KOPT-K1 (cell line): Measurements from ENCODE around the gene MCRS1.
"Not testable (repeated sequence)": the region's sequence is repeated elsewhere in the genome, so short reads cannot be mapped to it uniquely, and the experiment has no call there.

Source experiments
- H3K27ac ChIP-seq: fragments of 200-600 bp; sonication (generic); 2 replicates; pipeline ENCODE4 v1.5.1; 2016; ENCODE audit warnings: antibody characterized with exemption, mild to moderate bottlenecking, low read depth, low read length; ENCODE audit not compliant: poor library complexity, severe bottlenecking
- H3K36me3 ChIP-seq: fragments of 200-600 bp; sonication (generic); 2 replicates; pipeline ENCODE4 v1.5.1; 2017; ENCODE audit warnings: antibody characterized with exemption, mild to moderate bottlenecking, low read length, moderate library complexity; ENCODE audit not compliant: insufficient read depth
- H3K9me3 ChIP-seq: fragments of 200-600 bp; sonication (generic); 2 replicates; pipeline ENCODE4 v1.5.1; 2017; ENCODE audit warnings: antibody characterized with exemption, low read length, mild to moderate bottlenecking; ENCODE audit not compliant: insufficient read depth, poor library complexity, severe bottlenecking

MCRS1 gene

DNA sequence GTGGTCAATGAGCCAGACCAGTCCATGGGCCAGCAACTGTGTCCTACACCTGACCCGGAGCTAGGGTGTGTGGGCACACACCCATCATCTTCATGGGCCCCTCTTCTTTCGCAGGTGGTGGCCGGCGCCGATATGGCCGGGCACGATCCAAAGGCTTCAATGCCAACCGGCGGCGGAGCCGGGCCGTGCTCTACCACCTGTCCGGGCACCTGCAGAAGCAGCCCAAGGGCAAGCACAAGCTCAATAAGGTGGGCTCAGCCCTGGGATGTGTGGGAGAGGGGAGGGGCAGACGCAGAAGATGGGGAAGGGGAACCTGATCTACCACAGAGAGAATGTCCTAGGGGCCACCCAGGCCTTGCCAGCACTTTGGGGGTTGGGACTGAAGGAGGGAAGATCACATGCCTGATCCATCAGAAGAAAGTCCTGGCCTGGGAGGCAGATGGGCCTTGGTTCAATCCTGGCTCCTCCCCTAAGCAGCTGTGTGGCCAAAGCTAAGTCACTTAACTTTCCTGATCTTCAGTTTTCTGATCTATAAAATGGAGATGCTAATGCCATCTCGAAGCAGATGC lies 25.3 kb downstream of the MCRS1 start:
- Histone ChIP-seq H3K36me3 (no peaks in the 10 kb centered on the region), H3K9me3 (no peaks in the 10 kb centered on the region), H3K27ac (no peak overlapping the region)

DNA sequence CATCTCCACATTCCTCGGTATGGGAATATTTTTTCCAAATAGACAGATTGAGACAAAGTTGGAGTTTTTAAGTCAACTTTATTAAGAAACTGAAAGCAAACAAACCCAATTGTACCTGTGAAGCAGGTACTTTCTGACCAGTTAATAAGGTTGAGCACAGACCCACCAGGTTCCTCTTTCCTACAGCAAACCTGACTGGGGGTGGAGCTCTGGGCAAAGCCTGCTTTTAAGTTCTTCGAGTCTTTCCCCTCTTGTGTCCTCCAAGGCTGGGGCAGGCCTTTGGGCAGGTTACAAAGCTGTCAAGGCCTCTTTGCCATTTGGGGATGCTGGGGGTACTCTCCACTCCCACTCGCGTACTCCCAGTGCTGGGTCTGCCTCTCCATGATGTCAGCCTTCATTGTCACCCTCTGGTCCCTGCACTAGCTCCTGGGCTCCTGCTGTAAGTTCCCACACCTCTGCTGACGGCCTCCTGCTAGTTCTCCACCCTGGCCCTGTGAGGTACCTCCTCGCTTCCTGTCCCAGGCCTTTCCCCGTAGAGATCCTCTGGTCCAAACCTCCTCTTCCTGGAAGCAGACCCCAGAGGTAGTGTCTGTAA lies 25.9 kb downstream of the MCRS1 start:
- Histone ChIP-seq H3K27ac (no peak overlapping the region), H3K9me3 (no peaks in the 10 kb centered on the region), H3K36me3 (no peaks in the 10 kb centered on the region)

DNA sequence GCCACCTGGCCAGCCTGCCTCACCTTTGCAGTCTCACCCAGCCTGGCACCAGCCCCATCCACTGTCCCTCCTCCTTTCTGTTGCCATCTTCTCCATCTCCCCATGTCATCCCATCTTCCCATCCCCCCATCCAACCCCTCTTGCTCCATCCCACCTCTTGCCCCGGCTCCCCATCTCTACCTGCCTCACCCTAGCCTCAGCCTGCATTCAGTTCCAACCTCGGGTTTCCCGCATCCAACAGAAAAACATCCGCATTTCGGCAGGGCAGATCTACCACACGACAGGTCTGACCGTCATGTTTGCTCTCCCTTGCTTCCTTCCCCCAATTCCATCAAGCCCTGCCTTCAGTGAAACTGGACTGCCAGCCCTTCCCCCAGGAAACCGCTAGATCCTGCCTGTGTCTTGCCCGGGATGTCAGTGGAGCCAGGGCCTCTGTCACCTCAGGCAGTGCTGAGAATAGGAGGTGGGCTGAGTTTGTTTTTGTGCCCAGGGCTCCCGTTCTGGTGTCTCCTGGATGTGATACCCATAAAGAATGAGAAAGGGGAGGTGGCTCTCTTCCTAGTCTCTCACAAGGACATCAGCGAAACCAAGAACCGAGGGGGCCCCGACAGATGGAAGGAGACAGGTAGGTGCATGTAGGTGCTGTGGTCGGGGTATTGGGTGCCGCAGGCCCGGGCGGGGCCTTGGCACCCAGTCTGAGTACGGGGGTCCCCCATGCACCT lies 26.6 kb downstream of the MCRS1 start:
- Histone ChIP-seq H3K27ac (no peak overlapping the region), H3K9me3 (no peaks in the 10 kb centered on the region), H3K36me3 (no peaks in the 10 kb centered on the region)

DNA sequence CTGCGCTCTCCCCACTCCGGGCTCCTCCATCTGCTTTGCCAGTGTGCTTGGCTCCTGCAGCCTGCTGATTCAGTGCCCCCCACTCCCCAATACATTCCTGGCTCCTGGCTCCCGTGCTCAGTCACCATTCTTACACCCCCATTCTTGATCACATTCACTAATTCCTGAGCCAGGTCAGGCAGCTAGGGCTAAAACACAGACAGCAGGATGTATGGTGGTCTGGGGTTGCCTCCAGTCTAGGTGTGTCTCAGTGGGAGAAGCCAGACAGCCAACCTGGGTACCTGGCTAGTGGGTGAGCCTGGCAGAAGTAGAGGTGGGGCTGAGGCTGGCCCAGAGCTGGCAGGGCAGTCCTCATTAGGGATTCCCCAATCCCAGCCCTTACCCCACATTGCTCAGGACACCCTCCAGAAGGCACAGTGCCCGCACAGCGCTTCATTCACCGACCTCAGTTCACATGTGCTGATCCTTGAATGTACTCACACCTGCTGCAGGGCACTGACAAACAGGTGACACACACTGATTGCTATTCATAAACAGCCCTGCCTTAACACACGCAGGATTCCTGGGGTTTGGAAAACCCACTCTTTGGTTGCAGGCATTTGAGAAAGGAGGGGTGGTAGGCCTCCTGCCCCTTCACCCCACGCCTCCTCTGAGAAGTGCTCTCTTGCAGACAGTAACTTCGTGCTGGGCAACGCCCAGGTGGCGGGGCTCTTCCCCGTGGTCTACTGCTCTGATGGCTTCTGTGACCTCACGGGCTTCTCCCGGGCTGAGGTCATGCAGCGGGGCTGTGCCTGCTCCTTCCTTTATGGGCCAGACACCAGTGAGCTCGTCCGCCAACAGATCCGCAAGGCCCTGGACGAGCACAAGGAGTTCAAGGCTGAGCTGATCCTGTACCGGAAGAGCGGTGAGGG lies 27.5 kb downstream of the MCRS1 start:
- Histone ChIP-seq H3K27ac (no peak overlapping the region), H3K36me3 (no peaks in the 10 kb centered on the region), H3K9me3 (no peaks in the 10 kb centered on the region)

DNA sequence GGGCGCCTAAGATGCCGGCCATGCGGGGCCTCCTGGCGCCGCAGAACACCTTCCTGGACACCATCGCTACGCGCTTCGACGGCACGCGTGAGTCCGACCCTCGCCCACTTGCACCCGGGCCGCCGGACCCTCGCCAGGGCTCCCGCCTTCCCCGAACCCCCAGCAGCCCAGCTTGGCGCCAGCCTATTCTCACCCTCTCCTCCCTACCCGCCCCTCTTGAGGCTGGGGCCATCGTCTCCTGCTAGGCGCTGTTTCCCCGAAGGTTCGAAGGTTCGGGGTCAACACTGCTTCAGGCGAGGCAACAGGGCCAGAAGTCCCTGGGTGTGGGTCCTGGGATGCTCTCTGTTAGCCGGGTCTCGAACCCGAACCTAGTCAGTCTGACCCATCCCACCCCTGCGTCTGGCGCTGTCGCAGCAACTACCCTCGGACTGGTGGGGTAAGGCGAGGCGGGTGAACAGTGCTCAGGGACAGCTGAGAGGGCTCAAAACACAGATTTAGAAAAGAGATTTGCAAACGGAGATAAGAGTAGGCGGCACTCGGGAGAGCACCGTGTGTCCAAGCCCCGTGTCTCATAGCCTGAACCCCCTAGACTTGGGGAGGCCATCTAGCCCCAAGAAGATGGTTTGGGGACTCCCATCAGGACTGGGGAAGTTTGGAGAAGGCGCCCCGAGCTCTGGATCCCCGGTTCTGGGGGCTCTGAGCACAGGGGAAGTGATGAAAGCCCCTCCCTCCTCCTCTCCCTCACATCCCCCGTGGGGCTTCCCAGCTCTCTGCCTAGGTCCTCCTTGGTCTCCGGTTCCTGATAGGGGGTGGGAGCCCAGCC lies 28.3 kb downstream of the MCRS1 start:
- H3K36me3 ChIP-seq, result no peaks in the 10 kb centered on the region
- H3K27ac ChIP-seq, result no peak overlapping the region
- H3K9me3 ChIP-seq, result no peaks in the 10 kb centered on the region

DNA sequence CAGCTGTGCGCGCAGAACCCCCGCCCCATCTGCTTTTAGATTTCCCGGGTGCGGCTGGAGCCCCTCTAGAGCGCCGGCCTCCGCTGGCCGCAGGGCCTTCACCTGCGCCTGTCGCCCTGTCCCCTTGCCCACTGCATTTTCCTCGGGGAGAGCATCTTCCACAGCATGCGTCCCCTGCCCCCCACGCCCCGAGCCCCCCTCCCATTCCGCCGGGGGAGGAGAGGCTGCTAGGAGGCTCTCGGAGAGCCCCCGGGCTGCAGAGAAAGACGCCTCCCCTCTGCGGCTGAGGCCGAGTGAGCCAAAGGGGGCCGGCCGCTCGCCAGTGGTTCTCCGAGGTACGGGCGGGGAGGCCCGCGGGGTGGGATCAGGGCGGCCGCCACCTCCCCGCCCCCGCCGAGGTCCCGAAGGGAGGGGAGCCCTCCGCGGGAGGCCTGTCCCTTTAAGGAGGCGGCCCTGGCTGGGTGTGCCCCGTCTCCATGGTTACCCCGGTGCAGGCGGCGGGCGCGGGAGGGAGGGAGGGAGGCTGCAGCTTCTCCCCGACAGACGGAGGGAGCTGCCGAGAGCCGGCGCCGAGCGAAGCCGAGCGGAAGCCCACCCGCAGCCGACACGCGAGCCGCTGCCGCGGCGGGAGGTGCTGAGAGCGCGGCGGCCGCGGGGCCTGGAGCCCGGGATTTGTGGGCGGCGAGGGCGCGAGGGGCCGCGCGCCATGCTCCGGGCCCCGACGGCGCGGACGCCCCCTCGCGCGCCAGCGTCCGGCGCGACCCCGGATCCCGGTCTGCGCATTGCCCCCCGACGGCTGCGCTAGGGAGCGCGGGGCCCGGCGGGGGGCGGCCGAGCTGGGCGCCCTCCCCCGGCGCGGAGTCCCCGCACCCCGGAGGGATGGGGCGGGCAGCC lies 29.2 kb downstream of the MCRS1 start, which contains the start of gene KCNH3:
TSS of gene KCNH3 (plus strand) at position 521 of the 894 bp plus-strand sequence. CDS start 387 bp downstream, outside the sequence.
- Histone ChIP-seq H3K36me3 (no peaks in the 10 kb centered on the region), H3K9me3 (no peaks in the 10 kb centered on the region), H3K27ac (no peak within 1 kb of the TSS)

DNA sequence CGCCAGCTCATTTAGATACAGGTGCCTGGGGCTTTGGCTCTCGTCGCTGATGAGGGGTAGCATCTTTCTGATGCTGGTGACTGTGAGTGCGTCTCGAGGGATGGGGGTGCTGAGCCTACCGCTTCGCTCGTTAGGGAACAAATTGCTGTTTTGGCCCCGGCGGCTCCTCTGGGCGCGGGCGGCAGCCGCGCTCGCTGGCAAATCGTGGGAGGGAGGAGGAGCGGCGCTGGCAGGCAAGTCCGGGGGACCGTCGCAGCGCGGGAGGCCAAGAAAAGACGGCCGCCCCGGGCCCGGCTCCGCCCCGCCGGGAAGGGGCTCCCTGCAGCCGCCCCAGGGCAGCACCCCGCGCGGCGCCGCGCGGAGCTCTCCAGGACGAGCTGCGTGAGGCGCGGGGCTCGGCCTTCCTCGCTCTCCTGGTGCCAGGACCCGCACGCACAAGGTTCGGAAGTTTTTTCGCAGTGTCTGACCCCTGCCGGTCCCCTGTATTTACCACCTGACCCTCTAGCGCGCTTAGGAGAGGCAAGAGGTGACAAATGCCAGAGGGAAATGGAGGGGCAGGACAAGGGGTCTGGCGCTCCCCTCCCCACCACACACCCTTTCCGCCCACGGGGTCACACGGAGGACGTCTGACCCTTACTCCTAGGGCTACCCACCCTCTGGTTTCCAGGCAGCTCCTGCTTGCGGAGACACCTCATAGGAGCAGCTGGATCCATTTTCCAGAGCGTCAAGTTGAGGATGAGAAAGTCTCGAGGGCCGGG lies 30.0 kb downstream of the MCRS1 start:
- H3K27ac ChIP-seq, result no peak overlapping the region
- no peaks in the 10 kb centered on the region for H3K9me3 ChIP-seq
- H3K36me3 ChIP-seq, result no peaks in the 10 kb centered on the region

DNA sequence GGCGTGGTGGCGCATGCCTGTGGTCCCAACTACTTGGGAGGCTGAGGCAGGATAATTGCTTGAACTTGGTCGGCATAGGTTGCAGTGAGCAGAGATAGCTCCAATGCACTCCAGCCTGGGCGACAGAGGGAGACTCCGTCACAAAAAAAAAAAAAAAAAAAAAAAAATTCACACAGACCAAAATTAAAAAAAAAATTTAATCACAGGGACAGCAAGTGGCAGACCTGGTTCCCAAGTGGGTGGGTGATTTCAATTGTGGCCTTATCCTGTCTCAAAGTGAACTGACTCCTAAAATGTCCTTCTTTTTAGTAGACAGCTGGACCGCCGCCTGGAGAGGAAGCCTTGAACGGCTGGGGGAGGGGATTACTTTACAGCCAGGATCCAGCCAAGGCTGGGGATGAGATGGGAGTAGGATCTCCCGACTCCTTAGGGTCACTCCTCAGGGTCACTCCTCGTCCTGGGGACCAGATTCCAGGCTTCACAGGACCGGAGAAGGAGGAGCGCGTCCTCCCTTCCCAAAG lies 30.7 kb downstream of the MCRS1 start:
- Histone ChIP-seq H3K36me3 (no peaks in the 10 kb centered on the region), H3K9me3 (no peaks in the 10 kb centered on the region), H3K27ac (no peak overlapping the region)

DNA sequence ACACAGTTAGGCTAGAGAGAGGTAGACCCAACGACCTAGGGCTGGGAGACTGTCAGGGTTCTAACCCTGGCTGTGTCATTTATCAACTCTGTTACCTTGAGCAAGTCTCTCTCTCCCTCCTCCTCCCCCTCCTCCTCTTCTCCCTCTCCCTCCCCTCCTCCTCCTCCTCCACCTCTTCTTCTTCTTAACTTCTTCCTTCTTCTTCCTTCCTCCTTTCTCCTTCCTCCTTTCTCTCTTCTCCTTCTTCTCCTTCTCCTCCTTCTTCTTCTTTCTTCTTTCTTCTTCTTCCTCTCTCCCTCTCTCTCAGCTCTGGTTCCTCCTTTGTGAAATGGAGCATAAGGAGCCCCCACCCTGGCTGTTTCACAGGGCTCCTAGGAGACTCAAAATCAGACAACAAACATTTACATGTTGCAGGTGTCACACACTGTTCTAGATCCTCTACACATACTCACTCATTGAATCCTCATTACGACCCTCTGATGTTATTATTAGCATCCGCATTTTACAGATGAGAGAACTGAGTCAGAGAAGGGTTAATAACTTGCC lies 31.3 kb downstream of the MCRS1 start:
- Histone ChIP-seq H3K27ac (no peak overlapping the region), H3K9me3 (no peaks in the 10 kb centered on the region), H3K36me3 (no peaks in the 10 kb centered on the region)

DNA sequence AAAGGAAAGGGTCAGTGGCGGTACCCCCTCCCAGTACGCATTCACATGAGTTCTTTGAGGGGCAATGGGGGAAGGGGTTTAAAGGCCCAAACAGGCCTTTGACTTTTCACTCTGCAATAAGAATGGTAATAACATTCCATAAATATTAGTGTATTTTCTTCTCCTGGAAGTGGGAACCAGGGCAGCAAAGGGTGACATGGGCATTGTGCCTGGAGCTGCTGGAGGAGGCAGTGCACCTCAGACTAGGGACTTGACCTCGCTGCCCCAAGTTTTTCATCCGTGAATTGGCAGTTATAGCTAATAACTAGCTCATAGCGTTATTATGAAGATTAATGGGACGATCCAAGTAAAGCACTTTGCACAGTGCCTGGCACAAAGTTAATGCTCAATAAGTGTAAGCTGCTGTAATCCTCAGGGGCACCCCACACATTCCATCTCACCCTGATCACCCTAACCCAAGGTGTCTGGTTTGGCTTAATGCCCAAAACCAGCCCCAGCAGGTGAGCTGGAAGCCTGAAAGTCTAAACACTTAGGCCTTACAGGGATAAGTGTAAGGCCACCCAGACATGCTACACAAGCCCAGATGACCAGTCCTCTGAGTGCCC lies 31.9 kb downstream of the MCRS1 start:
- H3K36me3 ChIP-seq, result no peaks in the 10 kb centered on the region

DNA sequence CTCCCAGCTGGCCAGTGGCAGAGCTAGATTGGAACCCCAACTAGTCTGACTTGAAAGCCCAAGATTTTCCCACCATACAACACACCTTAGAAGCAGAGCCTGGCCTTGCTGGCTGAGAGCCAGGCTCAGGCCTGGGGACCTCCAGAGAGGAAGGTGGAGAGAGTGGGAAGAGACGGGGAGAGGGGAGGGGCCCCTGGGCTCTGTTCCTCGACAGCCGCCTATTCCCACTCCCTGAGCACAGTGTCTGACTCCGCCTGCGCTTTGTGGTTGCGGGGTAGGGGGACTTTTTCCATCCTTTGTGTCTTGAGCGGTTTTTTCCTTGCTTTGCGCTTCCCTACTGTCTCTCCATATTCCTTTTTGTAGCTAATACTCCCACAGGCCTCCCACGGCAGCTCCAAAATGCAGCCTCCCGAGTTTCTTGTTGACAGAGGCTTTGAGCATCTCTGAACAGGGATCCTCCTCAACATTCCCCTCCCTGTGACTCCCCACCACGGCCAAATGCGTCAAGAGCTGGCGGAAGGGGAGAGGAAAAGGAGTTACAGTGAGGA lies 33.1 kb downstream of the MCRS1 start:
- Histone ChIP-seq H3K9me3 (no peaks in the 10 kb centered on the region), H3K27ac (no peak overlapping the region), H3K36me3 (no peaks in the 10 kb centered on the region)

More for the DNA sequence above, 31.9 kb downstream of the MCRS1 start:
- Histone ChIP-seq H3K9me3 (no peaks in the 10 kb centered on the region), H3K27ac (no peak overlapping the region)

DNA sequence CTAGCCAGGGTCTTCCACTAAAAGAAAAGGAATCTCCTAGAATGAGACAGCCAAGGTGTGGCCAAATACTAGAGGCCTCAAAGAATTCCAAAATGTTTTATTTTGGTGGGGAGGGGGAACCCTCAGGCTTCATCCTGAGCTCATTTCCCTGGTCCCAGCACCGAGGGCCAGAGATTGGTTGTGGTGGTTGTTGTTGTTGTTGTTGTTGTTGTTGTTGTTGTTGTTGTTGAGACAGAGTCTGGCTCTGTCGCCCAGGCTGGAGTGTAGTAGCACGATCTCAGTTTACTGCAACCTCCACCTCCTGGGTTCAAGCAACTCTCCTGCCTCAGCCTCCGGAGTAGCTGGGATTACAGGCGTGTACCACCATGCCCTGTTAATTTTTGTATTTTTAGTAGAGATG lies 33.8 kb downstream of the MCRS1 start:
- not testable (repeated sequence) for H3K27ac ChIP-seq, H3K9me3 ChIP-seq, H3K36me3 ChIP-seq
